ENCODE results near the gene CEACAM20.

- no peak for TF ChIP-seq CTCF (conservative IDR thresholded peaks at IDR 0.05; ENCODE audit: low read length)
- no peak for TF ChIP-seq EZH2phosphoT487 (IDR thresholded peaks at IDR 0.05; ENCODE audit: borderline replicate concordance)
Measured at GRCh38 chr19:44539236-44539826, 9.9 kb upstream of the CEACAM20 start.
